ENCODE results near the gene AHSA1.

The AHSA1 gene

DNA sequence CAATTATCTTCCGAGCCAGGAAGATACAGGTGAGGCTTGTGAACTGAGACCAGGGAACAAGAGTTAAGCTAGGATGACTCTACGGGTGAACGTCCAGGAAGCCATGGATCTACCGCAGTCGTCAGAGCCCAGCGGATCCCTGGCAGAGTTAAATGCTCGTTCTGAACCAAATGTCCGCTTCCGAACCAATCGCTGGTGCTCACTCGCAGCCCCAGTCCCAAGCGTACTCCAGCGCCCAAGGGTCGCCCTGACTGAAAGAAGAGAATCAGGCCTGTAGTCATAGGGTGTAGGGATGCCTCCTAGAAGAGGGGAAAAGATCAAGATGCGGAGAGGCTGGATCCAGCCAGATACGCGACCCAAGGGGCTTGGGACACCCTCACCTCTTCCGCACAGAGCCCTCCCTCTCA, 775 bp upstream of the AHSA1 start:
- H3K4me3 Mint-ChIP-seq: peak overlapping the region; percentile 99
- no peaks in the 10 kb centered on the region for H3K27me3 Mint-ChIP-seq
- DNase-seq: no peak
- peaks cover 37% of the 10 kb centered on the region for H3K36me3 Mint-ChIP-seq
- H3K9me3 Mint-ChIP-seq: no peaks in the 10 kb centered on the region
- H3K27ac Mint-ChIP-seq: peak overlapping the region; percentile 98
- CTCF ChIA-PET: interaction anchor here (0.9 to 1.3 kb wide), 2 partner anchors 151 to 156 kb away, joined by 3 read pairs; no protein-coding TSS in a partner anchor
- peaks cover 31% of the 10 kb centered on the region for H3K4me1 Mint-ChIP-seq

- Mint-ChIP-seq H3K4me1 (peaks cover 31% of the 10 kb centered on the region), H3K4me3 (peak overlapping the region; percentile 99), H3K9me3 (no peaks in the 10 kb centered on the region), H3K36me3 (peaks cover 38% of the 10 kb centered on the region), H3K27me3 (no peaks in the 10 kb centered on the region), H3K27ac (peak overlapping the region; percentile 98)
- CTCF ChIA-PET: interaction anchor here (0.5 to 2.6 kb wide), 17 partner anchors 56 to 500 kb away, joined by 3 to 33 read pairs (median 3); partner anchors contain the start of genes ADCK1 and SLIRP
- DNase-seq: peak; percentile 59
Observed at GRCh38 chr14:77458249-77458950, 507 bp downstream of the AHSA1 start.

- Mint-ChIP-seq H3K4me3 (peak overlapping the region; percentile 99), H3K4me1 (peaks cover 31% of the 10 kb centered on the region), H3K27ac (peak overlapping the region; percentile 98), H3K27me3 (no peaks in the 10 kb centered on the region), H3K36me3 (peaks cover 42% of the 10 kb centered on the region), H3K9me3 (no peaks in the 10 kb centered on the region)
- peak; percentile 82 for DNase-seq
- CTCF ChIA-PET: interaction anchor here (0.5 to 2.6 kb wide), 26 partner anchors 8 to 324 kb away, joined by 3 to 33 read pairs (median 3); partner anchors contain the start of genes SAMD15, SLIRP and TMED8
Observed at GRCh38 chr14:77459072-77459723, 1.3 kb downstream of the AHSA1 start.

GRCh38 chr14:77467801-77468200, 9.9 kb downstream of the AHSA1 start:
- CTCF ChIA-PET: interaction anchor here (1.3 kb wide), 1 partner anchor 83 kb away, joined by 3 read pairs; no protein-coding TSS in a partner anchor

DNA sequence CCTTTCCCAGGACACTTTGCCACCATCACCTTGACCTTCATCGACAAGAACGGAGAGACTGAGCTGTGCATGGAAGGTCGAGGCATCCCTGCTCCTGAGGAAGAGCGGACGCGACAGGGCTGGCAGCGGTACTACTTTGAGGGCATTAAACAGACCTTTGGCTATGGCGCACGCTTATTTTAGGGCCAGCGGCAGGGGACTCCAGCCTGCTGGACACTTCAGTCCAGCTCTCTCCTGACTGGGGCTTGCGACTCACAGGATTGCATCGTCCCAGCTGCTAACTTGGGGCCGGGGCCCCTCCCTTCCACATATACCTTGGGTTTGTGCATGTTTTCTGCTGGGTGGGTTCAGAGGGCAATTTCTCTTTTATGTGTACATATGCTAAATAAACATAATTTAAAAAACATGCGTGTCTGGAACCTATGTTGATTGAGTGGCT, 11.2 kb downstream of the AHSA1 start:
- peaks cover 28% of the 10 kb centered on the region for H3K36me3 Mint-ChIP-seq
- CTCF ChIA-PET: no interaction called here
- H3K27ac Mint-ChIP-seq: no peak overlapping the region
- no peaks in the 10 kb centered on the region for H3K4me1 Mint-ChIP-seq
- DNase-seq: no peak
- H3K4me3 Mint-ChIP-seq: no peak overlapping the region
- no peaks in the 10 kb centered on the region for H3K9me3 Mint-ChIP-seq
- peaks cover 5% of the 10 kb centered on the region for H3K27me3 Mint-ChIP-seq

More at GRCh38 chr14:77467801-77468200, 9.9 kb downstream of the AHSA1 start:
- no peak for DNase-seq
- Mint-ChIP-seq H3K4me3 (no peak overlapping the region), H3K36me3 (peaks cover 37% of the 10 kb centered on the region), H3K4me1 (no peaks in the 10 kb centered on the region), H3K27ac (no peak overlapping the region), H3K9me3 (no peaks in the 10 kb centered on the region), H3K27me3 (no peaks in the 10 kb centered on the region)

DNA sequence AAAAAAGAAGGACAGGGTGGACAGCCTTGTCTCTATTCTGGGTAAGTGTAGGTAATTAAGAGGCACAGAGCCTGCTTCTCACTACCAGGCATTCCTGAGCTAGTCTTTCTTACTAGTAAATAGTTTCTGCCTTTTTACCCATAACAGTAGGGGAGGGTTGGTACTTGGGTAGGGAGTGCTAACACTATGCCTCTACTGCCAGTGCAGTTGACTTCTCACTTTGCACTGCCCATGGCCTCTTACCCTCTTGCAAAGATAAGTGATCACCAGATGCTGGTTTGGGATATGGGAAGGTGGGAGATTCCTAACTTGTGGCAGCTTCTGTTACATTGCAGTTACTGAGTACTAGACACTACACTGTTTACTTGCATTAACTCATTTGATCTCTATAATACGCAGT, 11.6 kb downstream of the AHSA1 start:
- Mint-ChIP-seq H3K9me3 (no peaks in the 10 kb centered on the region), H3K36me3 (peaks cover 27% of the 10 kb centered on the region)

DNA sequence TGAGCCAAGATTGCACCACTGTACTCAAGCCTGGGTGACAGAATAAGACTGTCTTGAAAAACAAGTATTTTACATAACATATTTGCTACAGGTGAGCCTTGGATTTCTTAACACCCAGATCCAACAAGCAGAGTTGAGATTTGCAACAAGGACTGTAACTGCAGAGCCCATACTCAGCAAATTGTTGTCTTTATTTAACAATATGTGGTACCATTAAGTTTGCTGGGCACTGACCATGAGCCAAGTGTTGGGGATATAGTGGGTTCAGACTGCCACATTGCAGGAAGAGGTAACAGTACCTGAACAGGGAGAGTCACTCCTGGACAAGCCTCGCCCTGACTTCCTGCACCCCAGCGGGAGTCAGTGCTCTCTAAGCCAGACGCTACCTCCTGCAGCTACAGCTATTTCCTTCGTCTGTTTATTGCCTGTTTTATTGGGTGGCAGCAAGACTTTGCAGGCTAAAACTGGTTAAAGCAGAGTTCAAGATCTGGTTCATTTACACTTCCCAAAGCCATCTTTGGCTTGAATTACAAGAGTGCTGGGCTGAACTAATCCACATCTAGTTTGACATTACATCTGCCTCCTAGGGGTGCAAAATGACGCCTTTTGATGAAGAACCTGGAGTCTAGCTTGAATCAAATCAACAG, 12.5 kb downstream of the AHSA1 start:
- no peak overlapping the region for H3K4me3 Mint-ChIP-seq

More for the DNA sequence above, 11.6 kb downstream of the AHSA1 start:
- CTCF ChIA-PET: no interaction called here
- no peak for DNase-seq
- Mint-ChIP-seq H3K27ac (no peak overlapping the region), H3K4me1 (no peaks in the 10 kb centered on the region), H3K4me3 (no peak overlapping the region), H3K27me3 (peaks cover 6% of the 10 kb centered on the region)

GRCh38 chr14:77473921-77474320, 16.0 kb downstream of the AHSA1 start:
- Mint-ChIP-seq H3K36me3 (peaks cover 6% of the 10 kb centered on the region), H3K4me3 (no peak overlapping the region), H3K9me3 (no peaks in the 10 kb centered on the region), H3K27me3 (peaks cover 6% of the 10 kb centered on the region), H3K27ac (no peak overlapping the region), H3K4me1 (no peaks in the 10 kb centered on the region)
- DNase-seq: no peak
- CTCF ChIA-PET: no interaction called here

More for the DNA sequence above, 12.5 kb downstream of the AHSA1 start:
- no peaks in the 10 kb centered on the region for H3K9me3 Mint-ChIP-seq
- no peak overlapping the region for H3K27ac Mint-ChIP-seq
- no peaks in the 10 kb centered on the region for H3K4me1 Mint-ChIP-seq
- CTCF ChIA-PET: no interaction called here
- DNase-seq: no peak
- peaks cover 24% of the 10 kb centered on the region for H3K36me3 Mint-ChIP-seq
- peaks cover 6% of the 10 kb centered on the region for H3K27me3 Mint-ChIP-seq

DNA sequence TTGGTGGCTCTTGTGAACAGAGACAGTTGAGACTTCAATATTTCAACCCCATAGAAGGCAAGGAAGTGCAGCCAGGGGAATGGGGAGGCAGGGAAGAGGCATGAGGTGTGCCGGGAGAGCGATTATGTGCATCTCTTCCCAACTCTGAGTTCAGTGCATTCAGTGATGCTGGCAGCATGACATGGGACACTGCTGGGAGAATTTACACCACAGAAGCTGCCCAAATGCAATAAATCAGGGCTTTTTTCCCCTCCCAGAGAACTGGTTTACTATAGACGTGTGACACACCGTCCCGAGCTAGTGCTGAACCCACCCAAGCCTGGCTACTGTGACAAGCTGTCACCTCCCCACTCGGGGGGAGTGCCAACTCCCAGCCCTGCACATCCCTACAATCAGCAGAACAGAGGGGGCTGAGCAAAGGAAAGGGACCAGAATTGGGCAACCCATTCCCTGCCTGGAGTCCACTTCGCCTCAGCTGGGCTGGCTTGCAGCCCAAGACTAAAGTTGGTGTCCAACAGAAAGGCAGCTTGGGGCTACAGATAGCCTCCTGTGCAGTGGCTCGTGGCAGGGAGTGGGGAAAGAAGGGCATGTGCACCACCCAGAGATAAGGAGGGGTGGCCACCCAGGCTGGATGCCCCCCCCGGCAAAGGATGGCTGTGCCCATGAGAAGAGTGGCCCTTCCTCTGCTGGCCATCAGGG, 16.7 kb downstream of the AHSA1 start:
- no peaks in the 10 kb centered on the region for H3K4me1 Mint-ChIP-seq
- DNase-seq: no peak
- no peak overlapping the region for H3K27ac Mint-ChIP-seq
- H3K36me3 Mint-ChIP-seq: peaks cover 1% of the 10 kb centered on the region
- H3K9me3 Mint-ChIP-seq: no peaks in the 10 kb centered on the region
- no peak overlapping the region for H3K4me3 Mint-ChIP-seq
- CTCF ChIA-PET: no interaction called here
- peaks cover 6% of the 10 kb centered on the region for H3K27me3 Mint-ChIP-seq

GRCh38 chr14:77475432-77476115, 17.7 kb downstream of the AHSA1 start:
- CTCF ChIA-PET: no interaction called here
- H3K4me3 Mint-ChIP-seq: no peak overlapping the region
- H3K27me3 Mint-ChIP-seq: peaks cover 6% of the 10 kb centered on the region
- no peaks in the 10 kb centered on the region for H3K36me3 Mint-ChIP-seq
- DNase-seq: no peak
- H3K27ac Mint-ChIP-seq: no peak overlapping the region
- H3K9me3 Mint-ChIP-seq: no peaks in the 10 kb centered on the region
- no peaks in the 10 kb centered on the region for H3K4me1 Mint-ChIP-seq

- no peaks in the 10 kb centered on the region for H3K9me3 Mint-ChIP-seq
- no peak for DNase-seq
- CTCF ChIA-PET: interaction anchor here (0.9 kb wide), 1 partner anchor 11 kb away, joined by 3 read pairs; no protein-coding TSS in a partner anchor
- H3K4me3 Mint-ChIP-seq: no peak overlapping the region
- H3K4me1 Mint-ChIP-seq: no peaks in the 10 kb centered on the region
- H3K36me3 Mint-ChIP-seq: no peaks in the 10 kb centered on the region
- no peak overlapping the region for H3K27ac Mint-ChIP-seq
- H3K27me3 Mint-ChIP-seq: peaks cover 6% of the 10 kb centered on the region
Observed at GRCh38 chr14:77478029-77478428, 20.1 kb downstream of the AHSA1 start.

DNA sequence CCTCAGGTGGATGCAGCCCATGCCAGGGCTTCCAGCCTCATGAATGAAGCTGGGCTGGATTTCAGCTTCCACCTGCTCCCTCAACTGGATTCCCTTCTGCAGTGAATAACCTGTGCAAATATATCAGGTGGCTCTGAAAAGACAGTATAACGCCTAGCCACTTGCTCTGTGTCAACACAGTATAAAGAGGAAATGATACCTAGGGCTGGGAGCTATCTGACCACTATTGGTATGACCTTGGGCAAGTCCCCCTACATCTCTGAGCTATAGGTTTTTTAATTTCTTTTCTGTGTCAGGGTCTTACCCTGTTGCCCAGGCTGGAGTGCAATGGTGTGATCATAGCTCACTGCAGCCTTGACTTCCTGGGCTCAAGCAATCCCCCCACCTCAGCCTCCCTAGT, 20.9 kb downstream of the AHSA1 start:
- H3K27me3 Mint-ChIP-seq: peaks cover 3% of the 10 kb centered on the region
- CTCF ChIA-PET: interaction anchor here (0.6 to 0.9 kb wide), 2 partner anchors 10 to 65 kb away, joined by 3 read pairs; no protein-coding TSS in a partner anchor
- no peaks in the 10 kb centered on the region for H3K9me3 Mint-ChIP-seq
- no peak for DNase-seq
- H3K4me3 Mint-ChIP-seq: no peak overlapping the region
- no peak overlapping the region for H3K27ac Mint-ChIP-seq
- H3K36me3 Mint-ChIP-seq: no peaks in the 10 kb centered on the region
- no peaks in the 10 kb centered on the region for H3K4me1 Mint-ChIP-seq

DNA sequence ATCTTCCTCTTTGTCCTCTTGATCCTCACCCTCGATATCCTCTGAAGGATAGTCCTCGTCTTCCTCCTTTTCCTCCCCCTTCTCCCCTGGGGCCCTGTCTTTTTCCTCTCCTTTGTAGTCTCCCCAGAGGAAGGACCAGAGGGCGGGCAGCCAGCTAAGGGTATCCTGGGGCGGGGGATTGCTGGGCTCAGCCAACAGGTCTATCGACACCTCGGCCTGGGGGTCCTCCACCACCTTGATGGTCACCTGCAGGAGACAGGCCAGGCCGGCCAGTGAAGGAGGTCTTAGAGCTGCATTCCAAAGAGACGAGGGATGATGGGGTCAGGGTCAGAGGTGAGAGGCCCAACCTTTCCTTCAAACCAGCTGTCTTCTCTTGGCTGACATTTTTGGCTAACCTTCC, 24.5 kb downstream of the AHSA1 start:
- CTCF ChIA-PET: no interaction called here
- DNase-seq: no peak
- H3K9me3 Mint-ChIP-seq: no peaks in the 10 kb centered on the region
- no peak overlapping the region for H3K27ac Mint-ChIP-seq
- no peaks in the 10 kb centered on the region for H3K4me1 Mint-ChIP-seq
- peaks cover 4% of the 10 kb centered on the region for H3K27me3 Mint-ChIP-seq
- no peaks in the 10 kb centered on the region for H3K36me3 Mint-ChIP-seq
- H3K4me3 Mint-ChIP-seq: no peak overlapping the region
